Mesenchymal stem cell (in vitro differentiated cells and primary cell): ENCODE data around the gene FNIP2.
"Not testable (repeated sequence)": the region's sequence is repeated elsewhere in the genome, so short reads cannot be mapped to it uniquely, and the experiment has no call there.

Source experiments
- DNase-seq: peaks from one replicate; pipeline ENCODE4 v3.0.0-alpha.2; 2013
- H2AFZ ChIP-seq: one replicate; pipeline ENCODE4 v1.6.1; 2013; ENCODE audit warnings: low read depth, mild to moderate bottlenecking, control low read depth, inconsistent platforms, low read length, moderate library complexity
- H2AK5ac ChIP-seq: 2 replicates; pipeline ENCODE4 v1.6.1; 2013; ENCODE audit warnings: low read length, moderate library complexity, mild to moderate bottlenecking, inconsistent platforms; ENCODE audit not compliant: severe bottlenecking
- H2BK120ac ChIP-seq: one replicate; pipeline ENCODE4 v1.6.1; 2013; ENCODE audit warnings: low read depth, mild to moderate bottlenecking, inconsistent platforms, low read length, moderate library complexity
- H2BK12ac ChIP-seq, 2 experiments: one replicate each; pipeline ENCODE4 v1.6.1; 2013; ENCODE audit warnings: inconsistent platforms in 2 of 2, low read length in 2 of 2, mild to moderate bottlenecking in 2 of 2, moderate library complexity in 2 of 2, control low read depth in 1 of 2
- H2BK15ac ChIP-seq: one replicate; pipeline ENCODE4 v1.6.1; 2013; ENCODE audit warnings: mild to moderate bottlenecking, low read depth, inconsistent platforms; ENCODE audit not compliant: poor library complexity, severe bottlenecking
- H2BK5ac ChIP-seq: 2 replicates; pipeline ENCODE4 v1.6.1; 2013; ENCODE audit warnings: low read depth, mild to moderate bottlenecking, low read length, control low read depth, inconsistent platforms; ENCODE audit not compliant: poor library complexity, severe bottlenecking
- H3K14ac ChIP-seq, 2 experiments: one replicate each; pipeline ENCODE4 v1.6.1; 2013; ENCODE audit warnings: inconsistent platforms in 2 of 2, low read length in 2 of 2, control low read depth in 1 of 2, mild to moderate bottlenecking in 1 of 2, moderate library complexity in 1 of 2
- H3K18ac ChIP-seq, 2 experiments: one replicate each; pipeline ENCODE4 v1.6.1; 2013; ENCODE audit warnings: inconsistent platforms in 2 of 2, low read length in 2 of 2, control low read depth in 1 of 2, low read depth in 1 of 2, mild to moderate bottlenecking in 1 of 2
- H3K23ac ChIP-seq, 2 experiments: one replicate each; pipeline ENCODE4 v1.6.1; 2013; ENCODE audit warnings: inconsistent platforms in 2 of 2, low read length in 2 of 2, mild to moderate bottlenecking in 2 of 2, moderate library complexity in 2 of 2, control low read depth in 1 of 2
- H3K27ac ChIP-seq: 2 replicates; pipeline ENCODE4 v1.5.1; 2013; ENCODE audit warnings: mild to moderate bottlenecking, moderate library complexity, low read length, control low read depth, inconsistent platforms; ENCODE audit not compliant: poor library complexity, severe bottlenecking
- H3K27me3 ChIP-seq, 2 experiments: 2 replicates each; pipeline versions ENCODE4 v1.6.1 to v1.7.0; 2013; ENCODE audit warnings: low read length in 2 of 2, mild to moderate bottlenecking in 2 of 2, moderate library complexity in 2 of 2, control low read depth in 1 of 2, inconsistent platforms in 1 of 2; ENCODE audit not compliant: control insufficient read depth in 1 of 2, insufficient read depth in 1 of 2
- H3K36me3 ChIP-seq, 2 experiments: 2 replicates each; pipeline versions ENCODE4 v1.6.1 to v1.7.0; 2013; ENCODE audit warnings: low read length in 2 of 2, control low read depth in 1 of 2, inconsistent platforms in 1 of 2, low read depth in 1 of 2, mild to moderate bottlenecking in 1 of 2; ENCODE audit not compliant: insufficient read depth in 2 of 2, control insufficient read depth in 1 of 2
- H3K4ac ChIP-seq, 2 experiments: one replicate each; pipeline ENCODE4 v1.6.1; 2013; ENCODE audit warnings: inconsistent platforms in 2 of 2, low read length in 2 of 2, mild to moderate bottlenecking in 2 of 2, moderate library complexity in 2 of 2, control low read depth in 1 of 2, low read depth in 1 of 2
- H3K4me1 ChIP-seq: 2 replicates; pipeline ENCODE4 v1.6.1; 2013; ENCODE audit warnings: low read depth, low read length, control low read depth; ENCODE audit not compliant: control insufficient read depth, insufficient read depth
- H3K4me2 ChIP-seq: 2 replicates; pipeline ENCODE4 v1.6.1; 2013; ENCODE audit warnings: low read length, mild to moderate bottlenecking, inconsistent platforms; ENCODE audit not compliant: poor library complexity, severe bottlenecking
- H3K4me3 ChIP-seq, 2 experiments: 2 replicates each; pipeline versions ENCODE4 v1.5.1 to v1.7.0; 2013; ENCODE audit warnings: low read length in 2 of 2, mild to moderate bottlenecking in 2 of 2, control low read depth in 1 of 2, low read depth in 1 of 2; ENCODE audit not compliant: insufficient read depth in 1 of 2
- H3K79me1 ChIP-seq: replicated peaks from 2 replicates; pipeline ENCODE4 v1.6.1; 2013; ENCODE audit warnings: mild to moderate bottlenecking, control low read depth, low read length, inconsistent platforms; ENCODE audit not compliant: poor library complexity, severe bottlenecking
- H3K9ac ChIP-seq: 2 replicates; pipeline ENCODE4 v1.7.0; 2013; ENCODE audit warnings: mild to moderate bottlenecking, low read length, moderate library complexity
- H3K9me3 ChIP-seq: 2 replicates; pipeline ENCODE4 v1.7.0; 2013; ENCODE audit warnings: mild to moderate bottlenecking, low read length; ENCODE audit not compliant: control insufficient read depth
- H4K8ac ChIP-seq: one replicate; pipeline ENCODE4 v1.6.1; 2013; ENCODE audit warnings: inconsistent platforms, mild to moderate bottlenecking, low read length, moderate library complexity
- H4K91ac ChIP-seq: one replicate; pipeline ENCODE4 v1.6.1; 2013; ENCODE audit warnings: mild to moderate bottlenecking, low read length, inconsistent platforms
- WGBS: methylation state at CpG from one replicate; pipeline ENCODE4 v1.1.7; 2013; ENCODE audit warnings: mixed read lengths; 5-methylcytosine and 5-hydroxymethylcytosine counted together

The FNIP2 gene

DNA sequence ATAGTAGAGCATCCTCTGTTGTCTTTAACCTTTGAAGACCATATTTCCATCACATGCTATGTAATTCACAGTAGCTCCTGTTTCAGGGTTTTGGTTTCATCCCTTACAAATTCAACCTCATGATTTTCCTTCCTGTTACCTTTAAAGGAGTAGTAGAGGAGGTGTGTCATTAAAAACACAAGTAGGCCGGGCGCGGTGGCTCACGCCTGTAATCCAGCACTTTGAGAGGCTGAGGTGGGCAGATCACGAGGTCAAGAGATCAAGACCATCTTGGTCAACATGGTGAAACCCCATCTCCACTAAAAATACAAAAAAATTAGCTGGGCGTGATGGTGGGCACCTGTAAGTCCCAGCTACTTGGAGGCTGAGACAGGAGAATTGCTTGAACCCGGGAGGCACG lies 59.3 kb downstream of the FNIP2 start:
- Histone ChIP-seq H3K4me1 (peaks cover 11% of the 10 kb centered on the region), H3K36me3 (peaks cover 0 to 63% of the 10 kb centered on the region in 2 experiments), H3K79me1 (peaks cover 21% of the 10 kb centered on the region)
- H2BK120ac ChIP-seq, H3K4me3 ChIP-seq, H2AFZ ChIP-seq, H3K9me3 ChIP-seq, H2BK12ac ChIP-seq, H2BK15ac ChIP-seq, H3K9ac ChIP-seq, H3K14ac ChIP-seq, H4K8ac ChIP-seq, H4K91ac ChIP-seq, H2AK5ac ChIP-seq, H3K18ac ChIP-seq, H3K27ac ChIP-seq, H3K4me2 ChIP-seq, H3K23ac ChIP-seq, DNase-seq, H2BK5ac ChIP-seq, H3K27me3 ChIP-seq, H3K4ac ChIP-seq: not testable (repeated sequence)
- WGBS = 96% methylated on average over 8 of the region's 8 CpGs

DNA sequence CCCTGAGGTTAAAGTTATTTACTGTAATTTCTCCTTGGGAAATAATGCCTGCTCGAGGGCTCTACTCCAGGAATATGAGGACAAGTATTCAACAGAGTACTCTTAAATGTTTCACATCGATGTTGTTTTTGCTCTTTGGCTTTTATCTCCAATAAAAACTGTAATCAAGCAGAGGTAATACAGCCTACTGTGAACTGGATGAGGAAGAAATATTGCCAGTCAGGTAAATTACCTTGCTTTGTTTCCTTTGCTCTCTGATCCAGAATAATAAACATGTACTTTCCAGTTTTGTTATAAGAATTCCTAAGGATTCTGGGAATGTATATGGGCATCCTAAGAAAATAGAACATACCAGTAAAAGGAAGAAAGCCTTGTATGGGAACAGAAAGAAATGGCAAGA lies 60.4 kb downstream of the FNIP2 start:
- Histone ChIP-seq H3K4me3 (no peak overlapping the region), H3K36me3 (peaks cover 0 to 74% of the 10 kb centered on the region in 2 experiments), H3K18ac (no peak overlapping the region), H2BK5ac (no peak overlapping the region), H3K9me3 (no peaks in the 10 kb centered on the region), H3K4ac (no peak overlapping the region), H3K27ac (no peak overlapping the region), H3K27me3 (no peaks in the 10 kb centered on the region), H3K79me1 (peaks cover 14% of the 10 kb centered on the region), H3K14ac (no peak overlapping the region), H2BK15ac (no peak overlapping the region), H3K23ac (no peak overlapping the region), H2BK120ac (no peak overlapping the region), H4K91ac (no peak overlapping the region), H3K9ac (no peak overlapping the region), H3K4me2 (no peak overlapping the region), H2BK12ac (no peak overlapping the region), H4K8ac (no peak overlapping the region), H2AFZ (no peak overlapping the region), H3K4me1 (peaks cover 10% of the 10 kb centered on the region), H2AK5ac (no peak overlapping the region)
- WGBS = 100% methylated on average over 2 of the region's 2 CpGs
- no peak for DNase-seq

DNA sequence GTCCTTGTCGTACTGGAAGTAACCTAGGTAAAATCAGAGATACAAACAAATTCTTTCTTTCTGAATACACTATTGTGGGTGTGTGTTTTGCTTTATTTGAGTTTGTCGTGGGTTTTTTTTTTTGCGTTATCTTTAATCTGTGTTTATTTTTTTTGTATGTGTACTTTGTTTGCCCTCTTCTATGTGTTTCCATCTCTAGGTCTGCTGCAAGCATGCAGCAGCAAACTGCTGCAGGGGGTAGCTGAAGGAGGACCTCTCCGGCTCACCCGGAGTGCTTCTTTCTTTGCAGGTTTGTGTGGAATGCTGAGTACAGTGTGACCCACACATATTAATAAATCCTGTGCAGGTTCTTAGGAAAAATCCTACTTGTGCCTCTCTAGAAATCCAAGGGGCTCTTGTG lies 64.8 kb downstream of the FNIP2 start:
- Histone ChIP-seq H3K14ac (no peak overlapping the region), H3K36me3 (peaks cover 0 to 96% of the 10 kb centered on the region in 2 experiments), H4K91ac (no peak overlapping the region), H2AK5ac (no peak overlapping the region), H2AFZ (no peak overlapping the region), H3K23ac (no peak overlapping the region), H3K4me2 (no peak overlapping the region), H3K4me3 (no peak overlapping the region), H3K4ac (no peak overlapping the region), H2BK15ac (no peak overlapping the region), H2BK120ac (no peak overlapping the region), H2BK5ac (no peak overlapping the region), H3K18ac (no peak overlapping the region), H3K4me1 (no peaks in the 10 kb centered on the region), H4K8ac (no peak overlapping the region), H3K79me1 (peaks cover 3% of the 10 kb centered on the region), H3K27me3 (no peaks in the 10 kb centered on the region), H3K27ac (no peak overlapping the region), H2BK12ac (no peak overlapping the region), H3K9me3 (no peaks in the 10 kb centered on the region), H3K9ac (no peak overlapping the region)
- DNase-seq = no peak
- WGBS = 93% methylated on average over 4 of the region's 5 CpGs

DNA sequence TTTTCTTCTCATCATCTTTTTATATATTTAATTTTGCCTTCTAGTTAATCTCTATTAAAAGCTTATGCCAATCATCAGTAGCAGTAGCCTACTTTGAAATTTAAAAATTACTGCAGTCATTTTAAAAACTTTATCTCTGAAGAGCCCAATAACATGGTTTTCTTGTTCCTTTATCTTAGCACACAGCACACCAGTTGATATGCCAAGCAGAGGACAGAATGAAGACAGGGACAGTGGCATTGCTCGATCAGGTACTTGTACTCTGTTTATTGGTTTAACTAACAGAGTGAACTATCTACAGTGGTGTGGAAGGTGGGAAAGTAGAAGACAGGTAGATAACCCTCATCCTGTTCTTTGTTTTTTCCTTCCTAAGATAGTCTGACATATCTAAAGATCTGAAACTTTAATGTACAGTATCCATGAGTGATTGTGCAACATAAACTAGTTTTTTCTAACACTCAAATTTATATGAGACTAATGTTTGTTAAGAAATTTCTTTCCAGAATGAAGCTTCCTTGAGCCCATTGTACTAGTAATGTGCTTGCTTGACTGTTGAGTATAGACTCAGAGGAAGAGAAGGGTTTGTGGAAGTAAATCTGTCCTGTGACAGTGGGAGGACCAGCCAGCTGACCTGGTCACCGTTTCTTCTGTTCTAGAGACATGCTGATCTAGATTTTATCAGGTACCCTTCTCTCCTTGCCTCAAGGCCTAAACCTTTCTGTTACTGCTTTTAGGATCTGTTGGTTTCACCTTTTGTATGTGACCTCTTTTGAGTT lies 66.6 kb downstream of the FNIP2 start:
- Histone ChIP-seq H3K4me2 (no peak overlapping the region), H2BK120ac (no peak overlapping the region), H4K91ac (no peak overlapping the region), H3K4me3 (no peak overlapping the region), H4K8ac (no peak overlapping the region), H2AK5ac (no peak overlapping the region), H3K27me3 (no peaks in the 10 kb centered on the region), H3K18ac (no peak overlapping the region), H3K9me3 (no peaks in the 10 kb centered on the region), H2BK5ac (no peak overlapping the region), H3K14ac (no peak overlapping the region), H2BK15ac (no peak overlapping the region), H2AFZ (no peak overlapping the region), H3K36me3 (peaks cover 0 to 96% of the 10 kb centered on the region in 2 experiments), H3K4me1 (no peaks in the 10 kb centered on the region), H3K9ac (no peak overlapping the region), H2BK12ac (no peak overlapping the region), H3K79me1 (peaks cover 5% of the 10 kb centered on the region), H3K27ac (no peak overlapping the region), H3K23ac (no peak overlapping the region), H3K4ac (no peak overlapping the region)
- WGBS = 100% methylated on average over 1 of the region's 2 CpGs
- DNase-seq = no peak
